Sigmoid colon (tissue), 7 donors: Measurements from ENCODE around the gene UNC79. TPM values are rescaled to one million over a fixed set of nuclear protein-coding genes. Genes with fewer than 3 reads are reported as not detected.
A peak's percentile ranks its signal among the peaks of the same experiment; 100 is the strongest.

Experiments
- DNase-seq: peaks from one replicate; pipeline ENCODE4 v3.0.0-alpha.2; 2019
- H3K27ac ChIP-seq, 4 donors: fragments of 200-600 bp; sonication (generic); one replicate each; pipeline ENCODE4 v1.5.1; 2016 to 2019; ENCODE audit warnings: mild to moderate bottlenecking in 1 of 4
- H3K27me3 ChIP-seq, 3 donors: fragments of 200-600 bp; sonication (generic); one replicate each; pipeline ENCODE4 v1.5.1; 2019; ENCODE audit warnings: mild to moderate bottlenecking in 1 of 3
- H3K36me3 ChIP-seq, 4 donors: fragments of 200-600 bp; sonication (generic); one replicate each; pipeline ENCODE4 v1.5.1; 2016 to 2019
- H3K4me1 ChIP-seq, 4 donors: fragments of 200-600 bp; sonication (generic); one replicate each; pipeline ENCODE4 v1.5.1; 2017 to 2019
- H3K4me3 ChIP-seq, 4 donors: fragments of 200-600 bp; sonication (generic); one replicate each; pipeline ENCODE4 v1.5.1; 2017 to 2019; ENCODE audit warnings: mild to moderate bottlenecking in 2 of 4, moderate library complexity in 1 of 4
- H3K9me3 ChIP-seq, 4 donors: fragments of 200-600 bp in 3 of 4; sonication (generic) in 3 of 4; one replicate each; pipeline versions ENCODE4 v1.5.1 to v1.6.1; 2013 to 2019
- EP300 ChIP-seq, 4 donors: sonication (generic); formaldehyde crosslinking; IDR thresholded peaks; one replicate each; pipeline ENCODE4 v1.6.1; 2017; ENCODE audit warnings: antibody characterized with exemption in 4 of 4
- POLR2A ChIP-seq, 2 donors: fragments of 450-650 bp; IDR thresholded peaks; one replicate each; pipeline ENCODE4 v1.6.1; 2016; ENCODE audit warnings: antibody characterized with exemption in 2 of 2, mild to moderate bottlenecking in 2 of 2, moderate library complexity in 2 of 2
- POLR2AphosphoS5 ChIP-seq, 4 donors: sonication (generic); formaldehyde crosslinking; IDR thresholded peaks; one replicate each; pipeline ENCODE4 v1.6.1; 2017; ENCODE audit warnings: antibody characterized with exemption in 4 of 4
- WGBS, 2 donors: extraction: QIAGEN DNeasy Blood & Tissue Kit; methylation state at CpG; one replicate each; pipeline ENCODE4 v1.1.7; 2013; 5-methylcytosine and 5-hydroxymethylcytosine counted together
- intact Hi-C: fragments of 100-400 bp; cut with DNase I; formaldehyde crosslinking; loops from one replicate; pipeline ENCODE4 v1.15.1; 2023
- polyA plus RNA-seq, 3 donors: library from polyadenylated mRNA; stranded (reverse); fragments of 200-250 nt; gene quantifications; one replicate each; pipeline ENCODE4 v1.2.3, GENCODE V29; 2013
- total RNA-seq, 4 donors: library from RNA; depleted of rRNA; stranded (reverse); fragments of >200 nt; gene quantifications; one replicate each; pipeline ENCODE4 v1.1.0, GENCODE V29; 2016
- TF ChIP-seq, protein P1 (sequence below), 4 experiments: fragments of 450-650 bp in 3 of 4; fragments of 200-600 bp in 1 of 4; IDR thresholded peaks; one replicate each; pipeline ENCODE4 v1.5.1; 2016 to 2019; ENCODE audit warnings: antibody characterized with exemption in 4 of 4, mild to moderate bottlenecking in 3 of 4, moderate library complexity in 2 of 4
- donor health status: healthy with polysubstance abuse.
- donor health status: Bipolar disorder and iron deficiency.
- donor health status: healthy.

The UNC79 gene
- total and polyA plus RNA-seq, 7 donors: 0.15 to 1.4 (median 0.81) TPM; not detected in 2

DNA sequence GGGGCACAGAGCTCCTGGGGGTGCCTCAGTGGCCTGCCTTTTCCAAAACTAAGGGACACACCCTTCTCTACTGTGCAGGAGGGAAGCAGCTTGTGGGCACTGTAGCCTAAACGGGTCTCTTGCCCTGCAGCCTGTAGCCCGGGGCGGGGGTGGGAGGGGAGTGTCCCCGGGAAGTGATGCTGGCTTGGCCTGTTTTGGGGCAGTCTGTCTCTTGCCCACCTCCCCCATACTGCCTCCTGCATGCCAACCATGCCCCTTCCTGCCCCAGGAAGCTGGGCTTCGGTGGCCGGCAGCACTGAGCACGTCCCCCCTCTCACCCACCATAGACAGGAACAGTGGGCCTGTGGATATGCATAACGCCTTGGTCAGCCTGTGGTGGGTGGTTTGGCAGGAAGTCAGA lies 314.1 kb downstream of the UNC79 start:
- Histone ChIP-seq H3K4me1 (peaks cover 0 to 29% (median 13%) of the 10 kb centered on the region in 4 donors), H3K27ac (peak overlapping the region in 3 of 4 donors; percentile 28 to 57 (median 55)), H3K27me3 (no peaks in the 10 kb centered on the region), H3K9me3 (no peaks in the 10 kb centered on the region), H3K4me3 (no peak overlapping the region), H3K36me3 (no peaks in the 10 kb centered on the region)
- TF ChIP-seq POLR2AphosphoS5 (IDR thresholded peaks at IDR 0.05) (no peak), POLR2A (IDR thresholded peaks at IDR 0.05) (no peak), EP300 (IDR thresholded peaks at IDR 0.05) (no peak)
- TF ChIP-seq, protein P1, sequence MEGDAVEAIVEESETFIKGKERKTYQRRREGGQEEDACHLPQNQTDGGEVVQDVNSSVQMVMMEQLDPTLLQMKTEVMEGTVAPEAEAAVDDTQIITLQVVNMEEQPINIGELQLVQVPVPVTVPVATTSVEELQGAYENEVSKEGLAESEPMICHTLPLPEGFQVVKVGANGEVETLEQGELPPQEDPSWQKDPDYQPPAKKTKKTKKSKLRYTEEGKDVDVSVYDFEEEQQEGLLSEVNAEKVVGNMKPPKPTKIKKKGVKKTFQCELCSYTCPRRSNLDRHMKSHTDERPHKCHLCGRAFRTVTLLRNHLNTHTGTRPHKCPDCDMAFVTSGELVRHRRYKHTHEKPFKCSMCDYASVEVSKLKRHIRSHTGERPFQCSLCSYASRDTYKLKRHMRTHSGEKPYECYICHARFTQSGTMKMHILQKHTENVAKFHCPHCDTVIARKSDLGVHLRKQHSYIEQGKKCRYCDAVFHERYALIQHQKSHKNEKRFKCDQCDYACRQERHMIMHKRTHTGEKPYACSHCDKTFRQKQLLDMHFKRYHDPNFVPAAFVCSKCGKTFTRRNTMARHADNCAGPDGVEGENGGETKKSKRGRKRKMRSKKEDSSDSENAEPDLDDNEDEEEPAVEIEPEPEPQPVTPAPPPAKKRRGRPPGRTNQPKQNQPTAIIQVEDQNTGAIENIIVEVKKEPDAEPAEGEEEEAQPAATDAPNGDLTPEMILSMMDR (IDR thresholded peaks at IDR 0.05): no peak
- intact Hi-C loops: loop anchor here (5.0 kb wide), 1 partner anchor 88 kb away; no protein-coding TSS in a partner anchor
- 57 to 60% methylated on average over 8 of the region's 8 CpGs for whole genome bisulfite sequencing, 2 donors
- DNase-seq: no peak

- 74 to 77% methylated on average over 13 of the region's 13 CpGs for WGBS, 2 donors
- peak; percentile 61 for DNase-seq
- Histone ChIP-seq H3K27ac (peak overlapping the region; percentile 27 to 57 (median 42)), H3K36me3 (no peaks in the 10 kb centered on the region), H3K4me1 (peaks cover 0 to 29% (median 13%) of the 10 kb centered on the region in 4 donors), H3K4me3 (no peak overlapping the region), H3K27me3 (no peaks in the 10 kb centered on the region), H3K9me3 (no peaks in the 10 kb centered on the region)
- TF ChIP-seq, protein P1 (IDR thresholded peaks at IDR 0.05): no peak
- TF ChIP-seq EP300 (IDR thresholded peaks at IDR 0.05) (no peak), POLR2A (IDR thresholded peaks at IDR 0.05) (no peak), POLR2AphosphoS5 (IDR thresholded peaks at IDR 0.05) (no peak)
- intact Hi-C loops: loop anchor here (5.0 kb wide), 1 partner anchor 88 kb away; no protein-coding TSS in a partner anchor
Observed at GRCh38 chr14:93745603-93746273, 315.0 kb downstream of the UNC79 start.

DNA sequence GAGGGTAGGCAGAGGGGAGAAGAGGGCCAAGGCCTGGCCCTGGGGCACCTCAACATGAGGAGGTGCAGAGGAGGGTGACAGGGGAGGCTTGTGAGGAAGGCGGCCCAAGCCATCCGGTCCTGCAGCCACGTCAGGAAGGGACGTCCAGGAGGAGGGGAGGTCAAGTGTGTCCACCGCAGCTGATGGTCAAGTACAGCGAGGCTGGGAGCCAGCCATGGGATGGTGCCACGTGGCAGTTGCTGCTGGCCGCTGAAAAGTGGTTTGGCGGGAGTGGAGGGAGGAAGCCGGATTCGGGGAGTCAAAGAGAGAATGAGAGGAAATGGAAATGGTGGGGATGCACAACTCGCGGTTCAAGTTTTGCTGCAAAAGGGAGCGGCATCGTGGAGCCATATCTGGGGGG lies 316.4 kb downstream of the UNC79 start:
- no peak for TF ChIP-seq EP300 (IDR thresholded peaks at IDR 0.05)
- no peak for TF ChIP-seq POLR2A (IDR thresholded peaks at IDR 0.05)
- TF ChIP-seq POLR2AphosphoS5 (IDR thresholded peaks at IDR 0.05): no peak
- TF ChIP-seq, protein P1 (IDR thresholded peaks at IDR 0.05): no peak
- intact Hi-C loops: loop anchor here (5.0 kb wide), 1 partner anchor 90 kb away; no protein-coding TSS in a partner anchor
- no peak for DNase-seq
- Histone ChIP-seq H3K4me3 (no peak overlapping the region), H3K27ac (peak overlapping the region; percentile 27 to 55 (median 34)), H3K27me3 (no peaks in the 10 kb centered on the region), H3K4me1 (peaks cover 0 to 32% (median 13%) of the 10 kb centered on the region in 4 donors), H3K36me3 (no peaks in the 10 kb centered on the region), H3K9me3 (no peaks in the 10 kb centered on the region)
- WGBS, 2 donors: 77 to 80% methylated on average over 15 of the region's 15 CpGs

- Histone ChIP-seq H3K27ac (peak overlapping the region in 3 of 4 donors; percentile 5 to 41 (median 28)), H3K9me3 (no peaks in the 10 kb centered on the region), H3K4me3 (no peak overlapping the region), H3K4me1 (peaks cover 0 to 33% (median 13%) of the 10 kb centered on the region in 4 donors), H3K36me3 (no peaks in the 10 kb centered on the region), H3K27me3 (no peaks in the 10 kb centered on the region)
- WGBS, 2 donors: 93 to 96% methylated on average over 1 of the region's 1 CpG
- intact Hi-C loops: loop anchor here (5.0 kb wide), 1 partner anchor 90 kb away; no protein-coding TSS in a partner anchor
- no peak for DNase-seq
- TF ChIP-seq POLR2A (IDR thresholded peaks at IDR 0.05) (no peak), EP300 (IDR thresholded peaks at IDR 0.05) (no peak), POLR2AphosphoS5 (IDR thresholded peaks at IDR 0.05) (no peak)
- TF ChIP-seq, protein P1 (IDR thresholded peaks at IDR 0.05): no peak
Observed at GRCh38 chr14:93747560-93747959, 316.8 kb downstream of the UNC79 start.
